CD4-positive, alpha-beta T cell treated with Interleukin-15 for 1 hour (primary cell): ENCODE data around the gene RAB43.
"Not testable (repeated sequence)": the region's sequence is repeated elsewhere in the genome, so short reads cannot be mapped to it uniquely, and the experiment has no call there.

Experiments
- DNase-seq: peaks from one replicate; pipeline ENCODE4 v3.0.0-alpha.2; 2020

RAB43 gene

GRCh38 chr3:129121016-129121791 is 400 bp downstream of the RAB43 start:
- no peak for DNase-seq

- peak; percentile 91 for DNase-seq
Measured at GRCh38 chr3:129120254-129121004, 1.2 kb downstream of the RAB43 start.

GRCh38 chr3:129119365-129120100 is 2.1 kb downstream of the RAB43 start:
- DNase-seq = no peak

GRCh38 chr3:129118745-129119144 is 2.9 kb downstream of the RAB43 start:
- DNase-seq = peak; percentile 49

GRCh38 chr3:129117134-129117533 is 4.5 kb downstream of the RAB43 start:
- DNase-seq = no peak

- DNase-seq = no peak
Measured at GRCh38 chr3:129116482-129116946, 5.1 kb downstream of the RAB43 start.

- DNase-seq = no peak
Measured at GRCh38 chr3:129114455-129114854, 7.1 kb downstream of the RAB43 start.

- DNase-seq = no peak
Measured at GRCh38 chr3:129112308-129113052, 9.1 kb downstream of the RAB43 start.

GRCh38 chr3:129111076-129111780 is 10.4 kb downstream of the RAB43 start:
- not testable (repeated sequence) for DNase-seq

GRCh38 chr3:129107793-129108192 is 13.8 kb downstream of the RAB43 start:
- no peak for DNase-seq

GRCh38 chr3:129106866-129107565 is 14.6 kb downstream of the RAB43 start:
- no peak for DNase-seq

- no peak for DNase-seq
Measured at GRCh38 chr3:129106320-129106719, 15.3 kb downstream of the RAB43 start.

- no peak for DNase-seq
Measured at GRCh38 chr3:129105862-129106261, 15.7 kb downstream of the RAB43 start.

GRCh38 chr3:129104498-129105079 is 17.0 kb downstream of the RAB43 start:
- no peak for DNase-seq

- no peak for DNase-seq
Measured at GRCh38 chr3:129104051-129104450, 17.6 kb downstream of the RAB43 start.

- DNase-seq = no peak
Measured at GRCh38 chr3:129103296-129103695, 18.3 kb downstream of the RAB43 start.

- DNase-seq = no peak
Measured at GRCh38 chr3:129101370-129102138, 20.1 kb downstream of the RAB43 start.

- DNase-seq = no peak
Measured at GRCh38 chr3:129100274-129100673, 21.3 kb downstream of the RAB43 start.

GRCh38 chr3:129095285-129095684 is 26.3 kb downstream of the RAB43 start:
- DNase-seq = no peak

GRCh38 chr3:129088312-129088711 is 33.3 kb downstream of the RAB43 start:
- DNase-seq = not testable (repeated sequence)
